Nephron progenitor cell (in vitro differentiated cells): ENCODE results near the gene PAIP2.

Experiments used
- DNase-seq: peaks from one replicate; pipeline ENCODE4 v3.0.0; 2021
- H3K27ac Mint-ChIP-seq: 2 replicates; pipeline ENCODE4 v1.8.0; 2021; ENCODE audit warnings: mild to moderate bottlenecking, moderate library complexity, mixed read lengths
- H3K27me3 Mint-ChIP-seq: 2 replicates; pipeline ENCODE4 v1.8.0; 2021; ENCODE audit warnings: mild to moderate bottlenecking, low read depth, mixed read lengths; ENCODE audit not compliant: poor library complexity
- H3K36me3 Mint-ChIP-seq: 2 replicates; pipeline ENCODE4 v1.8.0; 2021; ENCODE audit warnings: low read depth, mixed read lengths
- H3K4me1 Mint-ChIP-seq: 2 replicates; pipeline ENCODE4 v1.8.0; 2021; ENCODE audit warnings: mixed read lengths
- H3K4me3 Mint-ChIP-seq: 2 replicates; pipeline ENCODE4 v1.8.0; 2021; ENCODE audit warnings: mild to moderate bottlenecking, moderate library complexity, mixed read lengths
- H3K9me3 Mint-ChIP-seq: 2 replicates; pipeline ENCODE4 v1.8.0; 2021; ENCODE audit warnings: mild to moderate bottlenecking, moderate library complexity, mixed read lengths
- TF ChIP-seq, protein P1 (sequence below): fragments of 200-600 bp; sonication (generic); IDR thresholded peaks from 2 replicates; pipeline ENCODE4 v1.5.0; 2021; ENCODE audit warnings: antibody characterized with exemption

Gene PAIP2

DNA sequence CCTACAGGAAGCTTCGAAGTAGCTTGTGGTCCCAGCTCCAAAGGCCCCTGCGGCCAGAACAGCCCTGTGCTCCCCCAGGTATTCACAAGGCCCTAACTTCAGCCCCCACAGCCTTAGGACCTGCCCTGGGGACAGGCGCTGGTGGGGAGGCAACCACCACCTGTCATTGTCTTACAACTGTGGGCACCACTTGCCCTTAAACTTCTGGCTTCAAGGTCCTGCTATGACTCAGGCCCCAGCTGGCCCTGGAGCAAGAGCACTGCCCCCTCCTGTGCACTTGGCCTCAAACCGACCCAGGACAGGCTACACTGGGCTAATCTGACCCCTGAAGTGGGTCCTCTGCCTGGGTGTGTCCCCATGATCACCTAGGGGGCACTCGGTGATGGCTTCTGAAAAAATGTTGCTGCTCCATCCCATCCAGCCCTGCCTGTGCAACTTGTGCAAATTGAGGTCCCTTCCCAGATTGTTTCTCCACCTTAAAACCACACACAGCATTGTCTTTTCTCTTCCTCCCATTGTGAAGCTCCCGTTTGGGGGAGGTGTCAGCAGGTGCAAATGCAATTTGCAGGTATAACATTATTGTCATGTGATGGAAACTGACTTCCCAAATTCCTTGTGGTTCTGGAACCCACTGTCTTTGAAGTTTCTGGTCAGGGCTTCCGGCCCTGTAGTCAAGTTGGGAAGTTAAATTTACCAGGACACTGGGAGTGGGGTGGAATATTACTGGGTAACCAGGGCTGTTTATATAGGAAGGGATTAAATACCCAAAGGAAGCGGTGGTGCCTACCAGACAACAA, 54.4 kb downstream of the PAIP2 start:
- Mint-ChIP-seq H3K36me3 (peaks cover 27% of the 10 kb centered on the region), H3K4me1 (peaks cover 6% of the 10 kb centered on the region), H3K27ac (no peak overlapping the region), H3K4me3 (peak overlapping the region; percentile 18), H3K9me3 (no peaks in the 10 kb centered on the region), H3K27me3 (peaks cover 64% of the 10 kb centered on the region)
- TF ChIP-seq, protein P1, sequence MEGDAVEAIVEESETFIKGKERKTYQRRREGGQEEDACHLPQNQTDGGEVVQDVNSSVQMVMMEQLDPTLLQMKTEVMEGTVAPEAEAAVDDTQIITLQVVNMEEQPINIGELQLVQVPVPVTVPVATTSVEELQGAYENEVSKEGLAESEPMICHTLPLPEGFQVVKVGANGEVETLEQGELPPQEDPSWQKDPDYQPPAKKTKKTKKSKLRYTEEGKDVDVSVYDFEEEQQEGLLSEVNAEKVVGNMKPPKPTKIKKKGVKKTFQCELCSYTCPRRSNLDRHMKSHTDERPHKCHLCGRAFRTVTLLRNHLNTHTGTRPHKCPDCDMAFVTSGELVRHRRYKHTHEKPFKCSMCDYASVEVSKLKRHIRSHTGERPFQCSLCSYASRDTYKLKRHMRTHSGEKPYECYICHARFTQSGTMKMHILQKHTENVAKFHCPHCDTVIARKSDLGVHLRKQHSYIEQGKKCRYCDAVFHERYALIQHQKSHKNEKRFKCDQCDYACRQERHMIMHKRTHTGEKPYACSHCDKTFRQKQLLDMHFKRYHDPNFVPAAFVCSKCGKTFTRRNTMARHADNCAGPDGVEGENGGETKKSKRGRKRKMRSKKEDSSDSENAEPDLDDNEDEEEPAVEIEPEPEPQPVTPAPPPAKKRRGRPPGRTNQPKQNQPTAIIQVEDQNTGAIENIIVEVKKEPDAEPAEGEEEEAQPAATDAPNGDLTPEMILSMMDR = no peak
- no peak for DNase-seq

DNA sequence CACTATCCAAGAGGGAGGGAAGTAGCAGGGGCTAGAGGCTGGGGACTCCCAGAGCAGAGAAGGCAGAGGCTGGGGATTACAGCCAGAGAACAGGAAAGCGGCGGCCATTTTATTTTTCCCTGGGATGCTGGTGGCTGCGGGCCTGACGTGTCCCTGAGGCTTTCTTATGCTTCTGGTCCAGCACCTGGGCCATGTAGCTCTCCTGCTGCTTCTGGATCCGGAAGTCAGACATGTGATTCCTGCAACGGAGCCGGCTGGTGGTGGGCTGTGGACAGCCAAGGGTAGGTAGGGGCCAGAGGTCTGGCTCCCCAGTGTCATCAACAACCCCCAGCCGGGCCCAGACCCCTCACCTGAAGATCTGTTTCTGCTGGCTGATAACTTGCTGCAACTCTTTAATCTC, 55.0 kb downstream of the PAIP2 start:
- peaks cover 58% of the 10 kb centered on the region for H3K27me3 Mint-ChIP-seq
- DNase-seq = no peak
- no peaks in the 10 kb centered on the region for H3K9me3 Mint-ChIP-seq
- no peak overlapping the region for H3K27ac Mint-ChIP-seq
- peaks cover 1% of the 10 kb centered on the region for H3K4me1 Mint-ChIP-seq
- peaks cover 27% of the 10 kb centered on the region for H3K36me3 Mint-ChIP-seq
- H3K4me3 Mint-ChIP-seq = no peak overlapping the region
- TF ChIP-seq, protein P1 = no peak

DNA sequence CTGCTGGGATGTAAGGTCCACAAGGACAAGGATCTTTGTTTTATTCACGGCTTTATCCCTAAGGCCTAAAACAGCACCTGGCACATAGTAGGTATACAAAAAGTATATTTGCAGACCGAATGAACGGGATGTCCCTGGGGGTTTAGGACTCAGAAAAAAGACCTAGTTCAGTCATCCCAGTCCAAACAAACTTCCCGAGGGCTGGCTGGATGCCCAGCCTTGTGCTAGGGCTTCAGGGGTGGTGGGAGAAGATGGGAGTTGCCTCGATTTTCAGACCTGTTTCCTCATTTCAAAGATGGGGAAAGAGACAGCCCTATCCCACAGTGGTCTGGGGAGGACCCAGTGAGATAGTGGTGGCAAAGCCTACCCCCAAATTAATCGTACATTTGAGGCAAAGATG, 56.3 kb downstream of the PAIP2 start:
- TF ChIP-seq, protein P1 = no peak
- Mint-ChIP-seq H3K27me3 (peaks cover 50% of the 10 kb centered on the region), H3K9me3 (no peaks in the 10 kb centered on the region), H3K4me1 (peaks cover 6% of the 10 kb centered on the region), H3K4me3 (no peak overlapping the region), H3K27ac (no peak overlapping the region), H3K36me3 (peaks cover 27% of the 10 kb centered on the region)
- DNase-seq = no peak

DNA sequence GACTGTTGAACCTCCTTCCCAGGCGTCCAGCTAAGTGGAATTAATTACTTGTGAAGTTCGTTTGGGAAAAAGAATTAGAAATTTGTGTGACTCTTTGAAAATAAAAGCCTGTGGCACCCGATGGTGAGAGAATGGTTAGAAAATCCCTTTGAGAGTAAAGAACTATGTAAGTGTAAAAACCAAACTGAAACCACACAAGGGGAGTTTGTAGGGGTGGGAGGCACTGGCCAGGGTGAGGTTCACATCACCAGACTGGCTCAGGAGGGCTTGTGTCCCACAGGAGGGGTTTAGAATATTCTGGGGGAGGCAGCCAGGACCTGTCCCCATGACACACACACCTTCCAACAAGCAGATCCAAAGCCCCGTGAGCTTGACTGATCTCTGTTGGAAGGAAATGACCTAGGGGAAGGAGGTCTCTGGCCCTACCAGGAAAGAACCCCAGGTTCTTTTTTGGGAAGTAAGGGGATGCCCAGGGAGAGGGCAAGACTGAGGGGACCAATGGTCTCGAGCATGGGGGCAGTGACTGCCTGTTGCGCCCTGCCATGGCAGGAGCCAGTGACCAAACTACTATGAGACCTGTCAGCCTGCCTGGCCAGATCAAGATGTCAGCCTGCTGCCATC, 58.0 kb downstream of the PAIP2 start:
- DNase-seq = no peak
- TF ChIP-seq, protein P1 = no peak
- peaks cover 19% of the 10 kb centered on the region for H3K4me1 Mint-ChIP-seq
- no peak overlapping the region for H3K27ac Mint-ChIP-seq
- H3K9me3 Mint-ChIP-seq = no peaks in the 10 kb centered on the region
- peaks cover 39% of the 10 kb centered on the region for H3K27me3 Mint-ChIP-seq
- H3K4me3 Mint-ChIP-seq = no peak overlapping the region
- peaks cover 27% of the 10 kb centered on the region for H3K36me3 Mint-ChIP-seq

DNA sequence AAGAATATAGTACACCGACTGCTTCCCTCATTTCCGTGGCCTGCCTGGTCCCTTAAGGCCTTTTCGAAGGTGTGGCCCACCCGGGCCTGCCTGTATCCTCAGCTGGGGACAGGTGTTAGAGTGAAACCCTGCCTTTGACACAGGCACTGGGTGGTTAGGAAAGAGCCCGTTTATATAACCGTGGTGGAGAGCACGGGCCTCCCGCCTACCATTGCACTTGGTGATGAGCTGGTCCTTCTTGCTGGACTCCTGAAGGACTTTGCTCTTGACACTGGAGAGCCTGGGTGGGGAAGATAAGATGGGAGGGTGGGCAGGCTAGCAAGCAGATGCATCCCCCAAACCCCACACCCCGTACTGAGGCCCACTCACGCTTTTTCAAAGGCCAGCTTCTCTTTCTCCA, 59.9 kb downstream of the PAIP2 start:
- TF ChIP-seq, protein P1 = no peak
- H3K9me3 Mint-ChIP-seq = no peaks in the 10 kb centered on the region
- H3K27me3 Mint-ChIP-seq = peaks cover 19% of the 10 kb centered on the region
- peaks cover 25% of the 10 kb centered on the region for H3K4me1 Mint-ChIP-seq
- no peak overlapping the region for H3K27ac Mint-ChIP-seq
- no peak overlapping the region for H3K4me3 Mint-ChIP-seq
- peaks cover 23% of the 10 kb centered on the region for H3K36me3 Mint-ChIP-seq
- DNase-seq = no peak
